ENCODE data around the gene TNF.

TNF gene

GRCh38 chr6:31620586-31621319 lies 45.4 kb downstream of the TNF start, which contains the start of gene PRRC2A:
Gene PRRC2A (plus strand): TSS chr6:31620715. CDS start chr6:31622790, 2,075 bp downstream.
- TF ChIP-seq POLR2AphosphoS5 (IDR thresholded peaks at IDR 0.05; ENCODE audit: low read depth, low read length) (peak; percentile 82), POU2F2 (IDR thresholded peaks at IDR 0.05; ENCODE audit: low read depth, low read length) (0 out of 2 replicates have a peak, but pooled peaks have one; percentile 87), PAX5 (IDR thresholded peaks at IDR 0.05; ENCODE audit: insufficient read depth, low read length, severe bottlenecking) (peak; percentile 3), SPI1 (IDR thresholded peaks at IDR 0.05; ENCODE audit: low read depth, low read length) (no peak), TAF1 (IDR thresholded peaks at IDR 0.05; ENCODE audit: low read depth, low read length) (peak; percentile 93), POLR2A (IDR thresholded peaks at IDR 0.05; ENCODE audit: low read depth, low read length) (peak; percentile 24)
- FAIRE-seq (peak; percentile 40), DNase-seq (ENCODE audit: insufficient read length, low spot score) (peak; percentile 75)

- FAIRE-seq (no peak), DNase-seq (ENCODE audit: insufficient read length, low spot score) (no peak)
- no peak for TF ChIP-seq POLR2A (IDR thresholded peaks at IDR 0.05; ENCODE audit: low read depth, low read length)
- TF ChIP-seq POU2F2 (IDR thresholded peaks at IDR 0.05; ENCODE audit: low read depth, low read length): no peak
- no peak for TF ChIP-seq TAF1 (IDR thresholded peaks at IDR 0.05; ENCODE audit: low read depth, low read length)
- no peak for TF ChIP-seq SPI1 (IDR thresholded peaks at IDR 0.05; ENCODE audit: low read depth, low read length)
- TF ChIP-seq PAX5 (IDR thresholded peaks at IDR 0.05; ENCODE audit: insufficient read depth, low read length, severe bottlenecking): no peak
- TF ChIP-seq POLR2AphosphoS5 (IDR thresholded peaks at IDR 0.05; ENCODE audit: low read depth, low read length): no peak
Observed at GRCh38 chr6:31621320-31621939, 46.1 kb downstream of the TNF start.

- no peak for FAIRE-seq
- TF ChIP-seq PAX5 (IDR thresholded peaks at IDR 0.05; ENCODE audit: insufficient read depth, low read length, severe bottlenecking) (no peak), TAF1 (IDR thresholded peaks at IDR 0.05; ENCODE audit: low read depth, low read length) (no peak), POLR2AphosphoS5 (IDR thresholded peaks at IDR 0.05; ENCODE audit: low read depth, low read length) (no peak), POLR2A (IDR thresholded peaks at IDR 0.05; ENCODE audit: low read depth, low read length) (no peak), SPI1 (IDR thresholded peaks at IDR 0.05; ENCODE audit: low read depth, low read length) (no peak), POU2F2 (IDR thresholded peaks at IDR 0.05; ENCODE audit: low read depth, low read length) (no peak)
Observed at GRCh38 chr6:31621991-31622390, 46.6 kb downstream of the TNF start.

DNA sequence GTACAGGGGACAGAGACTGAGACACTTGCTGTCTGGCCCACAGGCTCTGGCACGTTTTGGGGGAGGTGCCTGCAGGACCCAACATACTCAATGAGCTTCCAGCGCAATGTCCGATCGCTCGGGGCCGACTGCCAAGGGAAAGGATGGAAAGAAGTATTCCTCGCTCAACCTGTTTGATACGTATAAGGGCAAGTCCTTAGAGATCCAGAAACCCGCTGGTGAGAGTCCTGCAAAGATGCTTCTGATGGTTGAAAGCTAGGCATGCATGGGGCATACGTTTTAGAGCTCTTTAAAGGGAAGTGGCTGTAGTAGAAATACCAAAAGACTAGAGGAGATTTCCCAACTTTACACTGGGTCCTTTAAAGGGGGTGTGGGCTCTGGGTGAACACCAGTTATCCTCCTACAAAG lies 47.3 kb downstream of the TNF start:
- FAIRE-seq (no peak), DNase-seq (ENCODE audit: insufficient read length, low spot score) (no peak)
- TF ChIP-seq POLR2A (IDR thresholded peaks at IDR 0.05; ENCODE audit: low read depth, low read length): no peak
- TF ChIP-seq POLR2AphosphoS5 (IDR thresholded peaks at IDR 0.05; ENCODE audit: low read depth, low read length): no peak
- TF ChIP-seq POU2F2 (IDR thresholded peaks at IDR 0.05; ENCODE audit: low read depth, low read length): no peak
- no peak for TF ChIP-seq PAX5 (IDR thresholded peaks at IDR 0.05; ENCODE audit: insufficient read depth, low read length, severe bottlenecking)
- TF ChIP-seq SPI1 (IDR thresholded peaks at IDR 0.05; ENCODE audit: low read depth, low read length): no peak
- no peak for TF ChIP-seq TAF1 (IDR thresholded peaks at IDR 0.05; ENCODE audit: low read depth, low read length)

More at GRCh38 chr6:31621991-31622390, 46.6 kb downstream of the TNF start:
- no peak for DNase-seq (ENCODE audit: insufficient read length, low spot score)

DNA sequence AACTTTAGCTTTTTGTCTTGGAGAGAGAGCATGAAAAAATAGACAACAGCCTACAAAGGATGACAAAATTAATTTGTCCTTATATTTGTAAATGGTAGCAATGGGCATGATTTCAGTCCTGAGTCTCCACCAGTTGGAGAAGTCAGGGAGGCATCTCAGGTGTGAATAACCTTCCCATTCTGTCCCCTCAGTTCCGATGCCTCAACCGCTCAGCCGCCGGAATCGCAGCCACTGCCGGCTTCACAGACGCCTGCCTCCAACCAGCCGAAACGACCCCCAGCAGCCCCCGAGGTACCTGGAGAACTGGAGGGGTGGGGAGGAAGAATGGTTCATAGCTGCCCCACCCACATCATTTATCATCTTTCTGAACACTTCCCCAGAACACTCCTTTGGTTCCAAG lies 48.7 kb downstream of the TNF start:
- TF ChIP-seq POU2F2 (IDR thresholded peaks at IDR 0.05; ENCODE audit: low read depth, low read length): no peak
- no peak for TF ChIP-seq POLR2AphosphoS5 (IDR thresholded peaks at IDR 0.05; ENCODE audit: low read depth, low read length)
- no peak for TF ChIP-seq PAX5 (IDR thresholded peaks at IDR 0.05; ENCODE audit: insufficient read depth, low read length, severe bottlenecking)
- TF ChIP-seq POLR2A (IDR thresholded peaks at IDR 0.05; ENCODE audit: low read depth, low read length): no peak
- TF ChIP-seq TAF1 (IDR thresholded peaks at IDR 0.05; ENCODE audit: low read depth, low read length): no peak
- TF ChIP-seq SPI1 (IDR thresholded peaks at IDR 0.05; ENCODE audit: low read depth, low read length): no peak
- DNase-seq (ENCODE audit: insufficient read length, low spot score) (no peak), FAIRE-seq (no peak)

GRCh38 chr6:31626952-31627351 lies 51.6 kb downstream of the TNF start:
- DNase-seq (ENCODE audit: insufficient read length, low spot score) (no peak), FAIRE-seq (no peak)
- no peak for TF ChIP-seq POU2F2 (IDR thresholded peaks at IDR 0.05; ENCODE audit: low read depth, low read length)
- no peak for TF ChIP-seq POLR2A (IDR thresholded peaks at IDR 0.05; ENCODE audit: low read depth, low read length)
- no peak for TF ChIP-seq PAX5 (IDR thresholded peaks at IDR 0.05; ENCODE audit: insufficient read depth, low read length, severe bottlenecking)
- no peak for TF ChIP-seq TAF1 (IDR thresholded peaks at IDR 0.05; ENCODE audit: low read depth, low read length)
- no peak for TF ChIP-seq POLR2AphosphoS5 (IDR thresholded peaks at IDR 0.05; ENCODE audit: low read depth, low read length)
- TF ChIP-seq SPI1 (IDR thresholded peaks at IDR 0.05; ENCODE audit: low read depth, low read length): no peak

DNA sequence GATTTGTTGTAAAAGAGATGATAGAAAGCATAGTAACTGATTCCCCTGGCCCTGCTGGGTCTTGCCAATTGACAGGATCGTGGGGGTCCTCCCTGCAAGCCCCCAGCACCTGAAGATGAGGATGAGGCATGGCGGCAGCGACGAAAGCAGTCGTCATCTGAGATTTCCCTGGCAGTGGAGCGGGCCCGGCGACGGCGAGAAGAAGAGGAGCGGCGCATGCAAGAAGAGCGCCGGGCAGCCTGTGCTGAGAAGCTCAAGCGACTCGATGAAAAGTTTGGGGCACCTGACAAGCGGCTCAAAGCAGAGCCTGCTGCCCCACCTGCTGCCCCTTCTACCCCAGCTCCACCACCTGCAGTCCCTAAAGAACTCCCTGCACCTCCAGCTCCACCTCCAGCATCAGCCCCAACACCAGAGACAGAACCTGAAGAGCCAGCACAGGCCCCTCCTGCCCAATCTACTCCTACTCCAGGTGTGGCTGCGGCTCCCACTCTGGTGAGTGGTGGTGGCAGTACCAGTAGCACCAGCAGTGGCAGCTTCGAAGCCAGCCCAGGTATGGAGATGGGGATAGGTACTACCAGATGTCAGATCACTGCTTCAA lies 52.4 kb downstream of the TNF start:
- DNase-seq (ENCODE audit: insufficient read length, low spot score) (no peak), FAIRE-seq (no peak)
- TF ChIP-seq POLR2A (IDR thresholded peaks at IDR 0.05; ENCODE audit: low read depth, low read length): peak; percentile 33; the same call in 1 of the 2 replicates
- TF ChIP-seq PAX5 (IDR thresholded peaks at IDR 0.05; ENCODE audit: insufficient read depth, low read length, severe bottlenecking): no peak
- TF ChIP-seq POLR2AphosphoS5 (IDR thresholded peaks at IDR 0.05; ENCODE audit: low read depth, low read length): 0 out of 2 replicates have a peak, but pooled peaks have one; percentile 39
- TF ChIP-seq POU2F2 (IDR thresholded peaks at IDR 0.05; ENCODE audit: low read depth, low read length): no peak
- TF ChIP-seq TAF1 (IDR thresholded peaks at IDR 0.05; ENCODE audit: low read depth, low read length): no peak
- no peak for TF ChIP-seq SPI1 (IDR thresholded peaks at IDR 0.05; ENCODE audit: low read depth, low read length)
